K562 (cell line): ENCODE results near the gene GAB2. TPM values are rescaled to one million over a fixed set of nuclear protein-coding genes. Genes with fewer than 3 reads are reported as not detected.

Experiments used
- ARNT ChIP-seq, 2 experiments: fragments of 450-650 bp; IDR thresholded peaks; 2 replicates each; pipeline ENCODE4 v1.6.1; 2016; ENCODE audit warnings: mild to moderate bottlenecking in 1 of 2
- CBX1 ChIP-seq: sonication (generic); IDR thresholded peaks from 2 replicates; pipeline ENCODE4 v1.6.1; 2016; ENCODE audit warnings: antibody characterized with exemption, low read depth, mild to moderate bottlenecking
- CREB3 ChIP-seq: fragments of 450-650 bp; conservative IDR thresholded peaks from 2 replicates; pipeline ENCODE4 v1.6.1; 2016; ENCODE audit warnings: missing genetic modification characterization, low read depth, mild to moderate bottlenecking, missing compliant biosample characterization, moderate library complexity
- E2F1 ChIP-seq: sonication (generic); formaldehyde crosslinking; IDR thresholded peaks from 2 replicates; pipeline ENCODE4 v1.8.1; 2023; ENCODE audit warnings: mild to moderate bottlenecking, missing genetic modification reagents, moderate library complexity
- ELF1 ChIP-seq: fragments of 200-800 bp; sonication (Bioruptor generic); IDR thresholded peaks from 2 replicates; pipeline ENCODE4 v1.6.1; 2016; ENCODE audit warnings: missing genetic modification characterization, missing compliant biosample characterization
- GATAD2B ChIP-seq: fragments of 450-650 bp; IDR thresholded peaks from 2 replicates; pipeline ENCODE4 v1.6.1; 2017; ENCODE audit warnings: mild to moderate bottlenecking, borderline replicate concordance
- HCFC1 ChIP-seq: IDR thresholded peaks from 2 replicates; pipeline ENCODE4 v1.6.1; 2012; ENCODE audit warnings: low read depth, low read length, improper control_type of control experiment
- HDAC1 ChIP-seq, 2 experiments: fragments of 450-650 bp; IDR thresholded peaks; 2 replicates each; pipeline ENCODE4 v1.6.1; 2016 to 2017; ENCODE audit warnings: inconsistent platforms in 1 of 2, mild to moderate bottlenecking in 1 of 2, moderate library complexity in 1 of 2
- NFRKB ChIP-seq: fragments of 450-650 bp; IDR thresholded peaks from 2 replicates; pipeline ENCODE4 v1.6.1; 2016; ENCODE audit warnings: low read depth
- NKRF ChIP-seq: fragments of 450-650 bp; IDR thresholded peaks from 2 replicates; pipeline ENCODE4 v1.6.1; 2016; ENCODE audit warnings: borderline replicate concordance
- POLR2A ChIP-seq: fragments of 450-650 bp; conservative IDR thresholded peaks from 2 replicates; pipeline ENCODE4 v1.6.1; 2016
- POLR3G ChIP-seq: IDR thresholded peaks from 2 replicates; pipeline ENCODE4 v1.6.1; 2011; ENCODE audit not compliant: insufficient read length, insufficient replicate concordance; ENCODE audit errors: extremely low read depth
- RBFOX2 ChIP-seq: fragments of 200-400 bp; formaldehyde crosslinking; IDR thresholded peaks from 2 replicates; pipeline ENCODE4 v1.6.1; 2017; ENCODE audit warnings: low read depth, mild to moderate bottlenecking, low read length, moderate library complexity
- SMARCA5 ChIP-seq: fragments of 450-650 bp; IDR thresholded peaks from 2 replicates; pipeline ENCODE4 v1.6.1; 2016
- SOX6 ChIP-seq: fragments of 450-650 bp; IDR thresholded peaks from 2 replicates; pipeline ENCODE4 v1.6.1; 2014; ENCODE audit warnings: mild to moderate bottlenecking
- ZBED1 ChIP-seq: IDR thresholded peaks from 2 replicates; pipeline ENCODE4 v1.6.1; 2014
- ZNF12 ChIP-seq: sonication (generic); formaldehyde crosslinking; IDR thresholded peaks from 2 replicates; pipeline ENCODE4 v1.4.0; 2020; ENCODE audit warnings: mild to moderate bottlenecking, missing genetic modification reagents
- ZNF431 ChIP-seq: sonication (generic); formaldehyde crosslinking; IDR thresholded peaks from 2 replicates; pipeline ENCODE4 v1.8.0; 2022; ENCODE audit warnings: mild to moderate bottlenecking, missing genetic modification reagents
- ZNF639 ChIP-seq, 2 experiments: fragments of 200-800 bp in 1 of 2; sonication (Bioruptor generic) in 1 of 2; sonication (generic) in 1 of 2; formaldehyde crosslinking in 1 of 2; IDR thresholded peaks in 1 of 2; conservative IDR thresholded peaks in 1 of 2; 2 replicates each; pipeline versions ENCODE4 v1.5.0 to v1.6.1; 2016 to 2020; ENCODE audit warnings: missing compliant biosample characterization in 1 of 2, missing genetic modification characterization in 1 of 2, missing genetic modification reagents in 1 of 2
- polyA plus RNA-seq, 8 experiments: library from polyadenylated mRNA; depleted of rRNA in 4 of 8; stranded (reverse) in 5 of 8; unstranded in 3 of 8; fragments of >200 nt; fragmentation: Nextera tagmentation in 2 of 8; fragmentation: Illumina TruSeq in 1 of 8; extraction: Ambion mirVana in 2 of 8; extraction: Trizol in 1 of 8; gene quantifications; 2 replicates each; pipeline versions ENCODE4 v1.2.1 to v1.2.3, GENCODE V29; 2011 to 2014; ENCODE audit warnings: inconsistent platforms in 1 of 8, missing spikeins in 1 of 8
- total RNA-seq, 7 experiments: library from RNA; depleted of rRNA in 6 of 7; stranded (reverse); fragments of >200 nt in 6 of 7; fragmentation: Illumina TruSeq in 2 of 7; extraction: Trizol in 2 of 7; gene quantifications; 2 replicates each; pipeline versions ENCODE4 v1.2.1 to v1.2.3, GENCODE V29; 2011 to 2021; ENCODE audit warnings: low replicate concordance in 1 of 7

GAB2 gene
- total and polyA plus RNA-seq, 9 of the 15 experiments (the other 6 are each of a cell fraction or from before 2014, with no cell fraction given), result 2.3 to 35.2 (median 16.1) TPM

GRCh38 chr11:78417888-78418583 is 416 bp upstream of the GAB2 start (continued):
- TF ChIP-seq ZBED1, result 0 out of 2 replicates have a peak, but pooled peaks have one; percentile 32
- TF ChIP-seq ZNF431 (CRISPR knock-in tag), result peak; percentile 67; the same call in 1 of the 2 replicates
- TF ChIP-seq CBX1, result peak; percentile 28; the same call in 1 of the 2 replicates
- no peak for TF ChIP-seq CREB3 (tag)
- TF ChIP-seq ELF1 (tag), result 0 out of 2 replicates have a peak, but pooled peaks have one; percentile 19
- no peak for TF ChIP-seq SMARCA5
- TF ChIP-seq NKRF, result 0 out of 2 replicates have a peak, but pooled peaks have one; percentile 17
- TF ChIP-seq POLR3G, result no peak
- peak; percentile 72 for TF ChIP-seq POLR2A
- TF ChIP-seq GATAD2B, result peak; percentile 83; the same call in 1 of the 2 replicates
- TF ChIP-seq E2F1 (CRISPR knock-in tag), result peak; percentile 75
- peak in 1 of 2 experiments; percentile 91; a peak in 2 of 4 replicates for TF ChIP-seq ZNF639 (CRISPR knock-in tag; conservative IDR thresholded peaks at IDR 0.05 in 1 of 2, IDR thresholded peaks at IDR 0.05 in 1 of 2)
- 0 out of 4 replicates have a peak, but pooled peaks of 1 of the 2 experiments have one; percentile 14 for TF ChIP-seq HDAC1 (IDR thresholded peaks at IDR 0.05)
- peak; percentile 50; the same call in 1 of the 2 replicates for TF ChIP-seq NFRKB
- TF ChIP-seq ZNF12 (CRISPR knock-in tag), result no peak
- peak; percentile 81 for TF ChIP-seq RBFOX2
- peak; percentile 40 for TF ChIP-seq SOX6
- TF ChIP-seq ARNT (IDR thresholded peaks at IDR 0.05), result no peak
- TF ChIP-seq HCFC1, result no peak
